ENCODE results near the gene CCNY.

Gene CCNY

GRCh38 chr10:35506741-35507140 lies 170.4 kb downstream of the CCNY start:
- TF ChIP-seq, protein P1, sequence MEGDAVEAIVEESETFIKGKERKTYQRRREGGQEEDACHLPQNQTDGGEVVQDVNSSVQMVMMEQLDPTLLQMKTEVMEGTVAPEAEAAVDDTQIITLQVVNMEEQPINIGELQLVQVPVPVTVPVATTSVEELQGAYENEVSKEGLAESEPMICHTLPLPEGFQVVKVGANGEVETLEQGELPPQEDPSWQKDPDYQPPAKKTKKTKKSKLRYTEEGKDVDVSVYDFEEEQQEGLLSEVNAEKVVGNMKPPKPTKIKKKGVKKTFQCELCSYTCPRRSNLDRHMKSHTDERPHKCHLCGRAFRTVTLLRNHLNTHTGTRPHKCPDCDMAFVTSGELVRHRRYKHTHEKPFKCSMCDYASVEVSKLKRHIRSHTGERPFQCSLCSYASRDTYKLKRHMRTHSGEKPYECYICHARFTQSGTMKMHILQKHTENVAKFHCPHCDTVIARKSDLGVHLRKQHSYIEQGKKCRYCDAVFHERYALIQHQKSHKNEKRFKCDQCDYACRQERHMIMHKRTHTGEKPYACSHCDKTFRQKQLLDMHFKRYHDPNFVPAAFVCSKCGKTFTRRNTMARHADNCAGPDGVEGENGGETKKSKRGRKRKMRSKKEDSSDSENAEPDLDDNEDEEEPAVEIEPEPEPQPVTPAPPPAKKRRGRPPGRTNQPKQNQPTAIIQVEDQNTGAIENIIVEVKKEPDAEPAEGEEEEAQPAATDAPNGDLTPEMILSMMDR (IDR thresholded peaks at IDR 0.05; ENCODE audit: low read depth, low read length), result no peak
- Histone ChIP-seq H3K4me3 (ENCODE audit: low read depth, low read length) (no peak overlapping the region), H3K27me3 (ENCODE audit: insufficient read depth, low read depth, severe bottlenecking) (no peaks in the 10 kb centered on the region), H3K36me3 (no peaks in the 10 kb centered on the region), H3K9me3 (ENCODE audit: severe bottlenecking) (no peaks in the 10 kb centered on the region), H3K27ac (no peak overlapping the region)
- DNase-seq, result no peak

DNA sequence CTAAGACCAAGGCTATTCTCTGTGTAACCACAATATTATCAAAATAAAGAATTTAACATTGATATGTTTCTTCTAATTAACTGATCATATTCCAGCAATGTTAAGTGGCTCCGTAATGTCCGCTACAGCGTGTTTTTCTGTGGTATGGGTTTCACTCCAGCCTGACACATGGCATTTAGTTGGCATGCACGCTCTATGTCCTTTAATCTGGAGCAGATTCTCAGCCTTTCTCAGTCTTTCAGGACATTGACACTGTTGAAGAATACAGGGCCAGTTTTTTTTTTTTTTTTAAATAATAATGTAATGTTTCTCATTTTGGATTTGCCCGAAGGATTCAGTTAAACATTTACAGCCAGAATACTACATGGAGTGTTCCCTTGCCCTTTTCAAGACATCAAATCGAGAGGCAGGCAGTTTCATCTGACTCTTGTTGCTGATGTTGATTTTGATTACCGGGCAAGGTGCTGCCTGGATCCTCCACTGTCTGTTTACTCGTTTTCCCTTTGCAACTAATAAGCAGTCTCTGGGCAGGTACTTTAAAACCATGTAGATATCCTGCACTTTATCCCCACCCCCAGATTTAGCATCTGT lies 171.3 kb downstream of the CCNY start:
- no peaks in the 10 kb centered on the region for H3K9me3 ChIP-seq (ENCODE audit: severe bottlenecking)

DNA sequence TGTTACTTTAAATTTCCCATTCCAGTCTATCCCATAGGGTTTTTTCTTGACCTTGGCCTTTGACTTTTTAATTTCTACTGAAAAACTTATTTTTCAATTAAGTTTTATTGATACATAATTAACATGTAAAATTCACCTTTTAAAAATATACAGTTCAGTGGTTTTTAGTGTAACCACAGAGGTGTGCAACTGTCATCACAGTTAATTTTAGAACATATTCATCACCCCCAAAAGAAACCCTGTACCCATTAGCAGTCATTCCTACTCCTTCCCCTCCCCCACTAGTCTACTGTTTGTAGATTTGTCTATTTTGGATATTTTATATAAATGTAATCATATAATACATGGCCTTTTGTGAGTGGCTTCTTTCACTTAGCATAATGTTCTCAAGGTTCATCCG lies 172.3 kb downstream of the CCNY start:
- TF ChIP-seq, protein P1 (IDR thresholded peaks at IDR 0.05; ENCODE audit: low read depth, low read length), result no peak
- no peak for DNase-seq
- H3K9me3 ChIP-seq (ENCODE audit: severe bottlenecking), result no peaks in the 10 kb centered on the region
- no peaks in the 10 kb centered on the region for H3K36me3 ChIP-seq
- H3K27me3 ChIP-seq (ENCODE audit: insufficient read depth, low read depth, severe bottlenecking), result no peaks in the 10 kb centered on the region
- H3K27ac ChIP-seq, result no peak overlapping the region
- no peak overlapping the region for H3K4me3 ChIP-seq (ENCODE audit: low read depth, low read length)

More for the DNA sequence above, 171.3 kb downstream of the CCNY start:
- Histone ChIP-seq H3K27ac (no peak overlapping the region), H3K36me3 (no peaks in the 10 kb centered on the region), H3K4me3 (ENCODE audit: low read depth, low read length) (no peak overlapping the region), H3K27me3 (ENCODE audit: insufficient read depth, low read depth, severe bottlenecking) (no peaks in the 10 kb centered on the region)
- DNase-seq, result no peak
- TF ChIP-seq, protein P1 (IDR thresholded peaks at IDR 0.05; ENCODE audit: low read depth, low read length), result no peak

GRCh38 chr10:35510891-35511290 lies 174.6 kb downstream of the CCNY start:
- H3K27ac ChIP-seq, result no peak overlapping the region
- H3K36me3 ChIP-seq, result no peaks in the 10 kb centered on the region
- no peaks in the 10 kb centered on the region for H3K27me3 ChIP-seq (ENCODE audit: insufficient read depth, low read depth, severe bottlenecking)
- H3K9me3 ChIP-seq (ENCODE audit: severe bottlenecking), result no peaks in the 10 kb centered on the region
- DNase-seq, result no peak
- TF ChIP-seq, protein P1 (IDR thresholded peaks at IDR 0.05; ENCODE audit: low read depth, low read length), result no peak
- H3K4me3 ChIP-seq (ENCODE audit: low read depth, low read length), result no peak overlapping the region

GRCh38 chr10:35511647-35512046 lies 175.3 kb downstream of the CCNY start:
- Histone ChIP-seq H3K36me3 (no peaks in the 10 kb centered on the region), H3K9me3 (ENCODE audit: severe bottlenecking) (no peaks in the 10 kb centered on the region), H3K27me3 (ENCODE audit: insufficient read depth, low read depth, severe bottlenecking) (no peaks in the 10 kb centered on the region), H3K4me3 (ENCODE audit: low read depth, low read length) (no peak overlapping the region), H3K27ac (no peak overlapping the region)
- no peak for DNase-seq
- TF ChIP-seq, protein P1 (IDR thresholded peaks at IDR 0.05; ENCODE audit: low read depth, low read length), result no peak

DNA sequence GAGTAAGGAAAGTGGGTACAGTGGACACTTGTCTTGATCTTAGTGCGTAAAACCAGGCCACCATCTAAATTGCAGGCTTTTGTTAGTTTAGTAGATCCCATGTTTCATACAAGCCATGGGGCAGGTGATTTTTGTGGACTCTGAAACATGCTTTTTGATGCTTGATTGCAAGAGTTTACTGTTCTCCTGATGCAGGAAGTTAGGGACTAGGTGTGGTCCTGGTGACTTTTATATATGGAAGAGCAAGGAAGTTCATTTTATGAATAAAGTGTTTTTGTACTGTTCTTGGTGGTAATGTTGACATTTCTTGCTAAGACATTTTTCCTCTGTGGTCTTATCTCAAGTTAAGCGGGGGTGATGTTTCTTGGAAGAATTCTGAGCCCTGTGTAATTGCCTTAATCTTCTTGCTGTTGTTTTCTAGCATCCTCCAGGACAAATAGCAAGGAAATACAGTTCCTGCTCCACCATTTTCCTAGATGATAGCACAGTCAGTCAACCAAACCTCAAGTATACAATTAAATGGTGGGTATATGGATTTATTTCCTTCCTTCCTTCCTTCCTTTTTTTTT lies 179.9 kb downstream of the CCNY start:
- TF ChIP-seq, protein P1 (IDR thresholded peaks at IDR 0.05; ENCODE audit: low read depth, low read length), result no peak
- Histone ChIP-seq H3K9me3 (ENCODE audit: severe bottlenecking) (no peaks in the 10 kb centered on the region), H3K27me3 (ENCODE audit: insufficient read depth, low read depth, severe bottlenecking) (no peaks in the 10 kb centered on the region), H3K36me3 (no peaks in the 10 kb centered on the region), H3K4me3 (ENCODE audit: low read depth, low read length) (no peak overlapping the region), H3K27ac (no peak overlapping the region)
- DNase-seq, result no peak
